Stimulated activated CD4-positive, alpha-beta T cell treated with anti-CD3 and anti-CD28 coated beads, Interleukin-15, amount 100 ng/mL, for 48 hours (primary cell): Measurements from ENCODE around the gene ITGA7.

ENCODE experiments used
- DNase-seq, 2 donors: peaks; one replicate each; pipeline ENCODE4 v3.0.0-alpha.2; 2020; ENCODE audit warnings: low read depth in 2 of 2

Gene ITGA7, protein sequence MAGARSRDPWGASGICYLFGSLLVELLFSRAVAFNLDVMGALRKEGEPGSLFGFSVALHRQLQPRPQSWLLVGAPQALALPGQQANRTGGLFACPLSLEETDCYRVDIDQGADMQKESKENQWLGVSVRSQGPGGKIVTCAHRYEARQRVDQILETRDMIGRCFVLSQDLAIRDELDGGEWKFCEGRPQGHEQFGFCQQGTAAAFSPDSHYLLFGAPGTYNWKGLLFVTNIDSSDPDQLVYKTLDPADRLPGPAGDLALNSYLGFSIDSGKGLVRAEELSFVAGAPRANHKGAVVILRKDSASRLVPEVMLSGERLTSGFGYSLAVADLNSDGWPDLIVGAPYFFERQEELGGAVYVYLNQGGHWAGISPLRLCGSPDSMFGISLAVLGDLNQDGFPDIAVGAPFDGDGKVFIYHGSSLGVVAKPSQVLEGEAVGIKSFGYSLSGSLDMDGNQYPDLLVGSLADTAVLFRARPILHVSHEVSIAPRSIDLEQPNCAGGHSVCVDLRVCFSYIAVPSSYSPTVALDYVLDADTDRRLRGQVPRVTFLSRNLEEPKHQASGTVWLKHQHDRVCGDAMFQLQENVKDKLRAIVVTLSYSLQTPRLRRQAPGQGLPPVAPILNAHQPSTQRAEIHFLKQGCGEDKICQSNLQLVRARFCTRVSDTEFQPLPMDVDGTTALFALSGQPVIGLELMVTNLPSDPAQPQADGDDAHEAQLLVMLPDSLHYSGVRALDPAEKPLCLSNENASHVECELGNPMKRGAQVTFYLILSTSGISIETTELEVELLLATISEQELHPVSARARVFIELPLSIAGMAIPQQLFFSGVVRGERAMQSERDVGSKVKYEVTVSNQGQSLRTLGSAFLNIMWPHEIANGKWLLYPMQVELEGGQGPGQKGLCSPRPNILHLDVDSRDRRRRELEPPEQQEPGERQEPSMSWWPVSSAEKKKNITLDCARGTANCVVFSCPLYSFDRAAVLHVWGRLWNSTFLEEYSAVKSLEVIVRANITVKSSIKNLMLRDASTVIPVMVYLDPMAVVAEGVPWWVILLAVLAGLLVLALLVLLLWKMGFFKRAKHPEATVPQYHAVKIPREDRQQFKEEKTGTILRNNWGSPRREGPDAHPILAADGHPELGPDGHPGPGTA

DNA sequence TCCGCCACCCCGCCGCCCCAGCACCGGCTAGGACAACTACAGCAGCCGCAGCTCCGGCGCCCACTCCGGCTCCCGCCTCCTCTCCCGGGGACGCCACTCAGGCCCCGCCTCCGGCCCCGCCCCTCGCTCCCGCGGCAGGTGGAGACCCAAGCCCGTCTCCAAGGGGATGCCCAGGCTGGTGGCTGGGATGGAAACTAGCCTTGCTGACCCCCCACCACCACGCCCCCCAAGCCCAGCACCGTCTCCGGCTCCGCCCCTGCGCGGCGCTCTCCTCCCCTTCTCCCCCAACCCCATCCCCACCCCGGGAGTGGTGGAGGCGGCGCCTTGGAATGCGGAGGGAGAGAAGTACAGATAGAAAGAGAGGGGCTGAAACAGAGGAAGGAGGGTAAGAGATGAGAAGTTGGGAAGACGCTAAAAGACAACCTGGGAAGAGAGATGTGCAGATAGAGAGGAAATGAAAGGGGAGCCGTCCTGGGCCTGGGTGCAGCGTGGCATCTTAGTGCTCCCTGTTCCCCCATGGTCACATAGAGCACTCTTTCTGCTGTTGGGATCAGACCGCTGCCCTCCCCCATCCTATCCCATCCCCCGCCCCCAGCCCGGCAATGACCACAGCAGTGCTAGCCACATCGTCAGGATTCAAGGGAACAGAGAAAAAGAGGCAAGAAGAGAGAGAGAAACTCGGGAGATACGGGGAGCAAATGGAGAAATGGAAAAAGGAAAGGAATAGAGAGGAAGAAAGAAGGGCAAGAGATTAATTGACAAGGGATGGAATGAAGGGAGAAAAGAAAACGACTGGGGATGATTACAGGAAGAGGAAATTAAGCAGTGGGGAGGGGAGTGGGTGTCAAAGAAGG, at the start of gene ITGA7:
Gene ITGA7, minus strand, starts transcription at position 64 of the 854 bp plus-strand sequence. CDS start 222 bp downstream, outside the sequence.
- no peak for DNase-seq

DNA sequence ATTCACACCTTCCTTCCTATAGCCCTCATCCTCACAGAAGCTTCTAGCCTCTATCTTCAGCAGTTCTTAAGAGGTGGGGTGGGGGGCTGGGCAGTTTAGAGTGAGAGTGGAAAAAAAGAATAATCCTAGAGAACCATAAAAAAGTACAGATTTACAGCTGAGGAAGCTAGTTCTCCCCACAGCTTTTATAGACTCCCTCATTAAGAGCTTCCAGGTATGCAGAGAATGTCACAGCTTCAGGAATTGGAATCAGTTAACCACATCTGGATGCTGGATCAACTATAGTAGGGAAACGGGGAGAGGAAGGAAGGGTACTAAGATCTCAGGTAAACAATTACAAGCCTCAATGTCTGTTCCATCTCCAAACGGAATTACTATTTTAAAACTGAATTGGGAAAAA, 47.5 kb upstream of the ITGA7 start:
- DNase-seq: no peak

DNA sequence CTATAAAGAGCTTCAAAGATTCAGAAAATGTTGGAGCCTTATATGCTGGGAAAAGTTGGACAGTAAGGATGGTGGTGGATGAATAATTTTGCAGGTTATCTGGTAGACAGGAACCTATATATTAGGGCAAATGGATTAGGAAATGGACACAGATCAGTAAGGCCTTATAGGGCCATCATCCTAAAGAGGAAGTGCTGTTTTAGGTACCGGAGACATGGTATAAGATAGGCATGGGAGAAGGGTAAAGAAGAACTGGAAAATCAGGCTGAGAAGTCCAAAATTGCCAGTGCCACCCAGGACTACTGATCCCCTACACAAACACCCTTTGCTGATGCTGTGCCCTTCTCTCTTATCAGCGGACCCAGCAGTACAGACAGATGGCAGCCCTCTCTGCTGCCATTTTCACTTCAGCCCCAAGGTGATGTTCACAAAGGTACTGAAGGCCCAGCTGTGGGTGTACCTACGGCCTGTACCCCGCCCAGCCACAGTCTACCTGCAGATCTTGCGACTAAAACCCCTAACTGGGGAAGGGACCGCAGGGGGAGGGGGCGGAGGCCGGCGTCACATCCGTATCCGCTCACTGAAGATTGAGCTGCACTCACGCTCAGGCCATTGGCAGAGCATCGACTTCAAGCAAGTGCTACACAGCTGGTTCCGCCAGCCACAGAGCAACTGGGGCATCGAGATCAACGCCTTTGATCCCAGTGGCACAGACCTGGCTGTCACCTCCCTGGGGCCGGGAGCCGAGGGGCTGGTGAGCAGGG, 40.7 kb upstream of the ITGA7 start:
- DNase-seq: no peak

DNA sequence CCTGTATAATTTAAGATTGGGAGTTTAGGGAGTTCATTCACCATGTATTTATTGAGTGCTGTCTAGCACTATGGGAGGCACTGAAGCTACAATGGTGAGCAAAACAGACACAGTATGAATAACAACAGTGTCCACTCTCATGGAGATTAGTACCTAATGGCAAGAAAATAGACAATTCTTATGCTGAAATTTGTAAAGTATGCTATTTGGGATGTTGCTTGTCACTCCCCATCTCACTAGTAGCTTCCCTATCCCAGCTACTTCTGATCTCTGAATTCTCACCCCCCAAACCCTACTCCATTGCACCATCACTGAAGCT, 39.2 kb upstream of the ITGA7 start:
- no peak for DNase-seq

DNA sequence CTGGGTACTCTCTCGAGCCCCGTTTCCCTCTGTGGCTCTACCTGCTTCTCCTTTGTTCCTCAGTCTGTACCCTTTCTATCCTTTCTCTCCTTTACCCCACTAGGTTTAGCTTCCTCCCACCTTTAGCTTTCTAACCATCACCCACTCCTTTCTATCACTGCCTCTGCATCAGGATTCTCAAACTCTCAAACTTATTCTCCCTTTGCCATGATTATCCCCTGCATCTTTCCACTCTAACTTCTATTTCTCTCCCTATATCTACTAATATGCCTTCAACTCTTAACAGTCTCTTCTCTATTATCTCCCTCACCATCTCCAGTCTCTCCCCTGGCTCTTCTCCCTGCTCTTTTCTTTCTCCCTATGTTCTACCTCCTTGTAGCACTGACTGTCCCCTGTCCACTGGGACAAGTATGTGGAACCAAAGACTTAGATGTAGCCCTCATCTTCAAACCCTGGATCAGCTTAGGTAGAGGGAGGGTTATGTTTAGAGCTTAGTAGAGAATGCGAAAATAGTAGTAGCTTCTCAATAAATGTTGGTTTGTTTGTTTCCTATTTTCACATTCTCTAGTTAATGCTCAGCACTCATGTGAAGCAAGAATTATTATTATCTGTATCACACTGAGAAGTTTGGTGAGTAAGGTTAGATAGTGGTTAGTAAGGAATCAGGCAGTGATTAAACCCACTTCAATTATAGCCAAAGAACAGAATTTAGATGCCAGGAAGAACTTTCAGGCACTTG, 38.6 kb upstream of the ITGA7 start:
- no peak for DNase-seq

DNA sequence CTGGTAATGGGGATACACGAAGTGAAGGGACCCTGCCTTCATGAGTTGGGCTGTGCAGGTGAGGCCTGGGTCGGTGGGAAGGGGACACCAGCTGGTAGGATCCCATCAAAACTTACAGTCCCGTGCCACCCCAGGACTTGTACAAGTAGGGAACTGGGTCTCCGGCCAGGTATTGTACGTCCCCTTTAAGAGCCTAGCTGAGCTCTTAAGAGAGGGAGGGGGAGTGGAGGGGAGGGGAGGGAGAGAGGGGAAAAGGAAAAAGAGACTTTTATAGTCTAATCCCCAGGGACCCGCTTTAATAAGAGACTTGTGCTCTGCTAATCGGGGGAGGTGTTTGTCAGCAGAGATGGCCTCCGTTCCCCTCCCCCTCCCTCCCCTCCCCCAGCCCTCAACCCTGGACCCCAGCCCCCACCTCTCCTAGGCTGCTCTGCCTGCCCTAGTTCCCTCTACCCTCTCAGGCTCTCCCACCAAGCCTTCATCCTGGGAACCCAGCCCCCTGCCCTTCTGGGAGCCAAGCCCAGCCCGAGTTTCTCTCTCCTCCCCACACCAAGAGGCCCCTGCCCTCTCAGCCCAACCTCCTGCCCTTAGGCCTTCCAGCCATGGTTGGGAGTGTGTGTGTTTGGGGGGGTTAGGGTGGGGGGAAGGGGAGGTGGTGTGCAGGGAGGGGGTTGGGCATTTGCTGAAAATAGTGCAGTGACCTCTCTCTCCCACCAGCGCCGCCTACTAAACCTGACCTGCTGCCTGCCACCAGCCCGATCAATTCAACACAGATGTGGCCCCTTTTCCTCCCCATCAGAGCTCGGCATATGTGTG, 37.9 kb upstream of the ITGA7 start:
- no peak for DNase-seq

DNA sequence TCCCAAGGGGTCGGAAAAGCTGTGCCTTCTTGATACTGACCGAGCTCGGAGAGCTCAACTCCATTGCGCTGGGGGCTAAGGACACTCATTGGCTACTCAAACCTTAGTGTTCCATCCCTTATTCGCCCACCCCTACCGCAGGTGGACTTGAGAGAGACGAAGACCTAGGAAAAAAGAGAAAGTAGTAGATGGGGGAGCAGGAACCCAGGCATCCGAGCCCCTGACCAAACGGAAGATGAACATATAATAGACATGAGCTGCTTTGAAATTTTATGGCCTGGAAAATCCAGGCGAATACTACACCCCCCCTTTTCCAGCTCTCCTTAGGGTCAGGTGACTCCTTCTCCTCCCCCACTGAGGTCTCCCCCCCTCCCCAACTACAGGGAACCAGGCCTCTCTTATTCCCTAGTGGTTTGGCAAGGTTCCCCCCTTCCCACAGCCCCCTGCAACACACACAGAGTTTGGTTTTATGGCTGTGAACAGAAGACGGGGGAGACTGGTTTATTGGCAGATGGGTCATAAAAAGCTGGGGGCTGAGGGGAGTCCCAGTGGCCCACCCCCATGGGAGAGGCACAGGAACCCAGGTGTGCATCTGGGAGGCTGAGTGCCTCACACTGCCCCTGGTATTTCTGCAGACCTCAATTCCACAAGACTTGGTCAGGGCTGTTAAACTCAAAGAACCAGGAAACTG, 36.8 kb upstream of the ITGA7 start:
- no peak for DNase-seq

DNA sequence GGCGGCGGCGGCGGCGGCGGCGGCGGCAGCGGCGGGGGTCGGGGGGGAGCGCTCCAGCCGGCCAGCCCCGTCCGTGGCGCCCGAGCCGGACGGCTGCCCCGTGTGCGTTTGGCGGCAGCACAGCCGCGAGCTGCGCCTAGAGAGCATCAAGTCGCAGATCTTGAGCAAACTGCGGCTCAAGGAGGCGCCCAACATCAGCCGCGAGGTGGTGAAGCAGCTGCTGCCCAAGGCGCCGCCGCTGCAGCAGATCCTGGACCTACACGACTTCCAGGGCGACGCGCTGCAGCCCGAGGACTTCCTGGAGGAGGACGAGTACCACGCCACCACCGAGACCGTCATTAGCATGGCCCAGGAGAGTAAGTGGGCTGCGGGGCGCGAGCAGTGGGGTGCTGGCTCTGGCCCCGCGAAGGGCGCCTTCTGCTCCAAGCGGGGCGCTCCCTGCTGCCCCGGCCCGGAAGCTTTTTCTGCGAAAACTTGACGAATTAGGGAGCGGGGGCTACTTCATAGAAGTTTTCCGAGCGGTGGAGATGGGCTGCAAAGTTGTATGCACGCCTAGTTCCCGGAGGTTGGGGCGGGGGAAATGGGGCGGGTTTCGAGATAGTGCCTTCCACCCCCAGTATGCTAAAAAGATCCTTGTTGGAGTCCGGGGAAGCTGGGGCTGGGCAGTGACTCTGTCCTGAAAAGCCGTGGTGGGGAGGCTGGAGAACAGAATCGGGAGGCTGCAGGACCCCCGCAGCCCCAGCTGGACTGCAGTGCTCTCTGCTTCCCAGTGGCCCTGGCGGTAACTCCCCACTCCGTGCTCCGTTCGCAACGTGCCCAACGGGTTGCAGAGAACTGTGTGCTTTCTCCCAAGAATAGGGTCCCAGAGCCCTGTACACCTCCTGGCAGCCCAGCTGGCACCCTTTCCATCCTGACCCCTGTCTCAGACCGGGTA, 36.0 kb upstream of the ITGA7 start:
- DNase-seq: no peak

DNA sequence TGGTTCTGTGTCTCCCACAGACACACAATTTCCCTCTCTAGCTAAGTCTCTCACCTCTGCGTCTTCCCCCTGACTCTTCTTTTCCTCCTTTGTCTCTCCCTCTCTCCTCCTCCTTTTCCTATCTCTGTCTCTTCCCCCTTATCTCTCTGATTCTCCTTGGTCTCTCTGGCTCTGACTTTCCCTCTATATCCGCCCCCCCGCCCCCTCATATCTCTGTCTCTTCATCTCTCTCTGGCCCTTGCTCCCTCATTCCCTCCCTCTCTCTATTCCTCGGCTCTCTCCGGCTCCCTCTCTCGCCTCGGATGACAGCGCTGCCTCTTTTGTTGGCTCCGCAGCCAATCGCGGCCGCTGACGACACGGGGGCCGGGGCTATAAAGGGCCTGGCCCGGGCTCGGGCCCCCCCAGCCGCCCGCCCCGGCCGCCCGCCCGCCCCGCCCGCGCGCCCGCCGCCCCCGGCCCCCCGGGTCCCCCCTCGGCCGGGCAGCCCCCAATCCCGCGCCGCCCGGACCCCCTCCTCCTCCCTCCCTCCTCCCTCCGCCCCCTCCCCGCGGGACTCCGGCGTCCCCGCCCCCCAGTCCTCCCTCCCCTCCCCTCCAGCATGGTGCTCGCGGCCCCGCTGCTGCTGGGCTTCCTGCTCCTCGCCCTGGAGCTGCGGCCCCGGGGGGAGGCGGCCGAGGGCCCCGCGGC, 35.2 kb upstream of the ITGA7 start, which contains the start of gene GDF11:
Gene GDF11, plus strand, starts transcription at position 404 of the 687 bp plus-strand sequence. Its CDS starts 195 bp downstream, at position 599.
- DNase-seq: peak in 1 of 2 donors; percentile 71

DNA sequence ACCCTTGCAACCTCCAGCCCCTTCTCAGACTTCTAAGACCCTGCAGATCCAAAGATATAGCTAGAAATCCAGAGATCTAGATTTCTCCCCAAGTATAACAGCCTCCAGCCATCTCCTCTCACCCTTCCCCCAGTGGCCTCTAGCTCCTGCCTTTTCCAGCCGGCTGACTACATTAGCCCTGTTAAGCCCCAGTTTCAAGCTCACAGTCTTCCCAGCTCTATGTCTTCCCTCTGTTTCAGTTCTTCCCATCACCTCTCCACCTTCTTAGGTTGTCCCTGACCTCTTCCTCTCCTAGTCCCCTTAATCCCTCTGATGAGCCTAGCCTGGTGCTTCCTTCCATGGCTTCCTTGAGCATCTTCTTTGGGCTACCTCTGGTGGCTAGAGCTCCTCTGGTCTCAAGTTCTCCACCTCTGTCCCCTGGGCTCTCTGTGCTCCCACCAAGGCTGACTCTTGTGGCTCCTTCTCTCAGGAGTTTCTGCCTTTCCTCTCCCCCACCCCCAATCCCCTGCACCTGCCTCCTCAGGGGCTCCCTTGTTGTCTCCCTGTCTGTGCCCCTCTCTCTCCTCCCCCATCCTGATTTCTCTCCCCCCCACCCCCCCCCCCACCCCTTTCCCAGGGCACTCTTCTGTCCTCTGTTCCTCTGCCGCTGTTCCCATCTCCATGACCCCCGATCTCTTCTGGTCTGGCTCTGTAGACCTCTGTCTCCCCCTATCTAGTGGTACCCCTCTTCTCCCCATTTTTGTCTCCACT, 34.4 kb upstream of the ITGA7 start:
- DNase-seq: no peak

DNA sequence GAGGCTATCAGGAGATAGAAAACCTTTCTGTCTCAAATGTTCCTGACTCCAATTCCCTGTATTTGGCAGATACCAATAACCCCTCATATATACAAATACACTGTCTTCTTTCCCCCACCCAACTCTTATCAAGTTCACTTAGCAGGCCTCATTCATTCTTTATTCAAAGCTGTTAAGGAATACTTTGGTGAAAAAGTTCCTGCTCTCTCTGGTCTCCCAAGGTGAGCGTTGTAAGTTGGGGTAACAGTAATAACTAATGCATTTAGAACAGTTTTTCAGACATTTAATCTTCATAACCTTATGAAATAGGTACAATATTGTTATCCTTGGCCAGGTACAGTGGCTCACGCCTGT, 31.3 kb upstream of the ITGA7 start:
- no peak for DNase-seq

DNA sequence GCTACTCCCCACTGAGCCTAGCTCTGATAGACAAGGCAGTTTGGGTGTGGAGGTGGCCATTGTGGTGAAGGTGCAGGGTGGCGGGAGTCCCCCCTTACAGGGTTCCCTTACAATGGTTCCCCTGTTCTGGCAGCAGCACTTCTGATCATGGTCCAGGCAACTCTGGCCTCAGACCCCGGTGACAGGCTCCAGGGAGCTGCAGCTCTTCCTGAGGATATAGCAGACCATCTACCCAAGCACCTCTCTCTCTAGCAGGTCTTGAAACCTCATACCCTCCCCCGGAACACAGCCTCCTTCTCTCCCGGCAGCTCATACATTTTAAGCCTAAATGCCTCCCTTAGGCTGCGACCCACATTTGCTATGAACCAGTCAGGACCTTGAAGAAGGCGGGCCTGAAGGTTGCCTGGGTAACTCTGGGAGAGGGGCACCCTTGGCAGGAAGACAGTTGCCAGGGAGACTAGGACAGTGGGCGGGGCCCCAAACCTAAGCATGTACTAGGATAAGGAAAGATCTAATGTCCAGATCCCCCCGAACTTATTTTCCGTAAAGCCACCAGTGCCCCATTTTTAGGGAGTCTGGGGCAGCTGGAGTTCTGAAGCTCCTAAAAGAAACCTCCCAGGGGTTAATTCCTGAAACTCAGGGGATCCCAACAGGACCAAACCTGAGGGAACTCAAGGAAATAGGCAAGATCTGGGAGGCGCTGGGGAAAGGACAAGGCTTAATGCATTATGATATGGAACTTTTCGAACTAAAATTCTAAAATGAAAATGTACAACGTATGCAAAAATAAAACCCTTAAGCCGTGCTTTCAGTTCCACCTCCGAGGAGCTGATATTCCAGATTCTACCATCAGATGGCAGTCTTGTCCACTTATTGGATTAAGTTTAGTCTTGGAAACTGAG, 30.7 kb upstream of the ITGA7 start:
- DNase-seq: peak; percentile 63 to 73

DNA sequence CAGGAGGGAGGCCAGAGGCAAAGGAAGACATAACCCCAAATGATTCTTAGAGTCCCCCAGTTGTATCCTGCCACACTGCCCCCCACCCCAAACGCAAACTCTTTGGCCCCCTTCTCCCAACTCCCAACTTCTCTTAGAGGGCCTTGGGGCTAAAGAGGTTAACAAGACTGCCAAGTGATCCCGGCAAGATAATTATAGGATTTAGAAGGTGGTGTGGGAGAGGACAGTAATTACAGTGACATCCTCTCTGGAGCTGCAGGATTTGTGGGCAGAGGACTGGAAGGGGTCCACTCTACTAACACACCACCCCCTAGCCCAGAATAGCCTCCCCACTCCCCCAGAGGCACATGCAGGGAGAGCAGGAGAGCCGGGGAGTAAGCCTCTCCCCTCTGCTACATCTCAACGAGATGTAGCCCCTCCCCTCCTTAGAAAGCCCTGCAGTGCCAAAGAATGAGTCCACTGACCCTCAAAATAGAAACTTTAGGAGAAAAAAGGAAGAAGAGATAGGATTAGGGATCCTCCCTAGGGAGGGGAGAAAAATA, 29.9 kb upstream of the ITGA7 start:
- DNase-seq: no peak

DNA sequence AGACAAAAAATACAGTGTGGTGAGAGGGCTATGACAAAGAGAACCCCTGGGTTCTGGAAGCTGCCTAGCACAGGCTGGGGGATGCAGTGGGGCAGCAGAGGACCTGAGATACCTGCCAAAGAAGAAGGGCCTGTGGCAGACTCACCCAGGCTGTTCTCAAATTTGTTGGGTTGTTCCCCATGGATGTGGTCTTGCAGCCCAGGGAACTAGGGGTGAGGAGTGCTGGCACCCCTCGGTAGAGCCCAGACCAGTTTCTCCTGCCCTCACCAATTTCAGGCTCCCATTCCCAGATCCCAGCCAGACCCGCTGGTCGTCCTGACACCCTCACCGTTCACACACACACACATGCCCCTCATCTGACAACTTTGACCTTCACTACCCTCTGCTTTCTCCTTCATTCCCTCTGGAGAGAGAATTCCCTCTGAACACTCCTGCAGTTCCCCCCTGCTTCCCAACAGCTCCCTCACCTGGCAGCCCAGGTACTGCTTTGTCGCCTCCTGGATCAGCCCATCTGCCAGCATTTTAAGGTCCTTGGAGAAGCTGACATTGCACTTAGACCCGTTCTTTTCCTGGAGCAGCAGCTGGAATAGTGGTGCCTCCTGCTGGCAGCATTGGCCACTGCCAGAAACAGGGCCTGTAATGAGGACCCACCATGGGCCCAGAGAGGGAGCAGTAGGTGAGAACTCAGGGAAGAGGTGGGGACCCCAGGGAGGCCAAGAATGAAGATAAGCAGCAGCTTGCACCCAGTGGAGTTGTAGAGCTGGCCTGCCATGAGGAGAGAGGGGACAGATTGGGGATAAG, 29.3 kb upstream of the ITGA7 start:
- DNase-seq: peak in 1 of 2 donors; percentile 51
